Activated CD8-positive, alpha-beta memory T cell treated with anti-CD3 and anti-CD28 coated beads, Interleukin-2, amount 50 U/mL, for 1 hour (primary cell): ENCODE data around the gene PPARA.

ENCODE experiments used
- DNase-seq: peaks from one replicate; pipeline ENCODE4 v3.0.0-alpha.2; 2020; ENCODE audit errors: extremely low read depth

Gene PPARA

DNA sequence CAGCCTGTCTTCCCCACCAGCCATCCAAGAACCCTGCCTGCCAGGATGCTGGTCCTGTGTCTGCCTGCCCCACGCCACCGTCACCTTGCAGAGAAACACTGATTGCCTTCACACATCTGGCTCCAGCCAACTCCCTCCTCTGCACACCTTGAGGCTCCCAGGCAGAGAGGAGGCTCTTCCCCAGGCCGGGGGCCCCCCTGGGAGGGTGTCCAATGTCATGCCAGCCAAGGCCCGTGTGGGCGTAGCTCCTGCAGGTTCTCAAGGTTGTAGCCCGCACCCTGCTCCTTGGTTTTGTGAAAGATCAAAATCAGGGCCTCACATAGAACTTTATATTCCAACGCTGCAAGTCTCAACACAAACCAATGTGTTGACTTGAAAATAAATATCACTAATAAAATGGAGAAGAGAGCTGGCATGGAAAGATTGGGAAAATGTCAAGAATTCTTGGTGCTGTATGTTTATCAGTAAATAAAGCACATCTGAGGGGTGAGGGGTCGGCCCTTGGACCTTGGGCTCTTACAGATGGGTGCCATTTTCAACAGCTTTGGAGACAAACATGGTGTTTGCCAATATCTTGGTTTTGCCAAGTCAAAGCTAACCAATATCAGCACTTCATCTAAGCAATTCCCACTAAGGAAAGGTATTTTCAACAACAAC, 6.7 kb upstream of the PPARA start:
- no peak for DNase-seq

DNA sequence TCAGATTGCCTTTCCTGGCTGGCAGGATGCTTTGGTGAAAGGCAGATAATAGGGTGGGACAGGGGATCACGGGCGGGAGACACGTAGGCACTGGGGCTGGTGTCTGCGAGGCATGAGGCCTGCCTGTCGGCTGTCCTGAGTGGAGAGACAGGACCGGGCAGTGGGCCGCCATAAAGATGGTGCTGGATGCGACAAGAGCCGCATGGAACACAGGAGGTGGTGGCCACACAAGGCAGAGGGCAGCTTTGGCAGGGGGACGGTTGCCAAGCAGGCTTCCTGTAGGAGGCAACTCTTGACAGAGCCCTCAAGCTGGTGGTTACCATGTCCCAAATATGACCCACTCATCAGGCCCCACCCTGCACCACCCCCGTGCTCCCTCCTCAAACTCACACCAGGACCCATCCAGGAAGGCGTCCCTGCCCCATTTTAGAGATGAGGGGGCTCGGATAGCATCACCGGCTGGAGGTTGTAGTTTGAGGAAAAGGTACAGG, 4.9 kb upstream of the PPARA start:
- no peak for DNase-seq

DNA sequence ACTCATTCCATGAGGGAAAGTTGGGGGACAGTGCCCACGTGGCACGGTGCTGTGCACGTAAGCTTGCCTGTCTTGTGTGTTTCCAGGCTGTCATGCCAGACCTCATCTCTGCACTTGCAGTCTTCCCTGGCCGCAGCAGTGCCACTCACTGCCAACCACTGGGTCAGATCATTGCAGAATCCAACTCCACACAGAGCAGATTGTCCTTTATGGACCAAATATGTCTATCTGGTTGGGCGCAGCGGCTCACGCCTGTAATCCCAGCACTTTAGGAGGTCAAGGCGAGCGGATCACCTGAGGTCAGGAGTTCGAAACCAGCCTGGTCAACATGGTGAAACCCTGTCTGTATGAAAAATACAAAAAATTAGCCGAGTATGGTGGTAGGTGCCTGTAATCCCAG, 4.4 kb upstream of the PPARA start:
- DNase-seq: no peak

DNA sequence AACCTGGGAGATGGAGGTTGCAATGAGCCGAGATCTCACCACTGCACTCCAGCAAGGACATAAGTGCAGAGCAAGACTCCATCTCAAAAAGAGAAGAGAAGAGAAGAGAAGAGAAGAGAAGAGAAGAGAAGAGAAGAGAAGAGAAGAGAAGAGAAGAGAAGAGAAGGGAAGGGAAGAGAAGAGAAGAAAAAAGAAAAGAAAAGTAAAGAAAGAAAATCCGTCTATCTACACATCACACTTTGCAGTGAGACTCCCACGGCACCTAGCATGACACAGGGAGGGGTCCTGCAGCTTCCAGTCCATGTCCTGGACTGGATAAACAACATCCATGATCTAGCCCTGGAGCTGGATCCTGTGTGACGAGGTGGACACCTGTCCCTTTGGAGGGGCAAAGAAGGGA, 4.0 kb upstream of the PPARA start:
- no peak for DNase-seq

DNA sequence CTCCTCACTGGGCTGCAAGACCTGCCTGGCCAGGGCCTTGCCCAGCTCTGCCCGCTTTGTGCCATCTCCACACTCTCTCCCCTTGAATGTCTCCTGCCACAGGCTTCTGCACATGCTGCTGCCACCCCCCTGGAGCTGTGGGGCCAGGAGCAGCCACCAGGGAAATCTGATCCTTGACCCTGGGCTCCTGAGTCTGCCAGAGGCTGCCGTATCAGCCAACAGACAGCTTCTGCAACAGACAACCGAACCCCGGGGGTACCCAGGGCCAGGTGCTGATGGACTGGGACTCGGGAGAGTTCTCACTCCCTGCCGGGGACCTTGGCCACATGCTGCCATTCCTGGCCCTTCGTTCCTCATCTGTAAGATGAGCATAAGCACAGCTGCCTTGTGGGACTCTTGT, 3.3 kb upstream of the PPARA start:
- no peak for DNase-seq

DNA sequence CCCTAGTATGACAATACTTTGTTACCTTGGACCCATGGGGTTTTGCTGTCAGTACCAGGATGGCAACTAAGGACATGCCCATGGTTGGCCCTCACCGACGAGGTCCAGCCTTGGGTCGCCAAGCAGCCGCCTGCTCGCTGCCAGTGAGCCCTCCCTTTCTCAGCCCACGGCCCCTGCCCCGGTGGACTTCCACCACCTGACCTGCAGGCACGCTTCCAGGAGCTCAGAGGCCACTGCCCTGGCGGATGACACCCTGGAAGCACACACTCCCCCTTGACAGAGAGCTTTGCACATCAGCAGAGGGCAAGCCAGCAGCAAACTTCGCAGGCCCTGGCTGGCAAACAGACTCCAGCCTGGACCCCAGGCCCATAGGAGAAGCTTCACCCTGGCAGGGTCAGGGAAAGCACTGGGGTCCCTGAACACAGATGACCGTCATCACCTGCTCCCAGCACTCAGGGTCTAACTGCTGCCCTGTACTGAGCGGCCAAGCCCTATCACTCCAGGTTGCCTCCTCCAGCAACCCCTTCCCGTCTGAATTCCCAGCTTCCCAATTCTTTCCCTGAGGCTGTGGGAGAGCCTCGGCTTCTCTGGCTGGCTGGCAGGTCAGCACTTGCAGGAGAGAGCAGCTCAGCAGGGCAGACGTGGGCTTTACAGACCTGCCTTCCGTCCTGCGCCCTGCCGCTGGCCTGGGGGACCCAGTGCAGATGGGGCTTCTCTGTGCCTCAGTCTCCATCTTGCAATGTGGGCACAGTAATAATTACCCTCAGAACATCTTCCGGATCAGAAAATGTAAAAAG, 2.7 kb upstream of the PPARA start:
- DNase-seq: no peak

DNA sequence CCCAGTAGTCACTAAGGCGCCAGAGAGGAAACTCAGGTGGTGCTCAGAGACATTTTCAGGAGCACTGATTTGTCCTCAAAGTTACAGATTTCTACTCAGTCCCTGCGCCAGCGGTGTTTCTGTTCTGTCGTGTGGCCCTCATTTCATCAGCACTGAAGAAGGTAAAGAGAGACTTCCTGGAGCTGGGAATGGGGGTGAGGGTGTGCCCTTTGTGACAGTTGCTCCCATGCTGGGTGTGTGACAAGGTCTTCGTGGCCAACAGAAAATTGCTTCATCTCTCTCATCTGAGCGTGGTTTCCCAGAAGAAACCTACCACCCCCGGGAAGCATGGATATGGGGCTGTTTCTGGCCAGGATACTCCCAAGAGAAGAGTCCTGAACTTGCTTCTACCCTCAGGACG, 2.0 kb upstream of the PPARA start:
- DNase-seq: no peak

DNA sequence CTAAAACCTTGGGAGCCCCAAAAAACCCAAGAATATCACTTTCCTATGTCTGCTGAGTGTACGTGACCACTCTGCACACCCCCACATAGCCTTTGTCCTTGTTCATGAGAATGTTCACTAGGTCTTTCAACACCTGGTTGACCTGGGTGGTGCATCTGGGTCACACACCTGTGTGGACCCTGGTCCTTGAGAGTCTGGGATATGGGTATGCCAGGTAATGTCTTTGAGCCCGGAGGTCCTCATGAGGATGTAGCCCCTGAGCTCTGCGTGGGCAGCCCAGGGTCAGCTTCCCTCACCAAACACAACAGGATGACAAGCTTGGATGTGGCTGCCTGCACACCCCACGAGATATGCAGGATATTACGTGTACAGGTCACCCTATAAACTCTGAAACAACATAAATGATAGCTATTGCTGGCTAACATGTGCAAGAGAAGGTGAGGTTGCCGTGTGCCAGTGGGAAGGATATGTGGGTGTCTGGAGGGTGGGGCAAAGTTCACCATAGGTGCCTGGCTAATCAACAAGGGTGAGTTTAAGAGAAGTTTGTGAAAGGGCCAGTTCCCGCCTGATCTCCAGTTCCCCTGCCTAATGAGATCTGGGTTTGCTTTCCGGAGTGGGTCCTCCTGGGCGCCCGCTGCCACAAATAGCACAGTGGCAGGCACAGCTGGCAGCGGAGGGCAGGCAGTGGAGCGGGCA, 1.4 kb upstream of the PPARA start:
- DNase-seq: no peak

DNA sequence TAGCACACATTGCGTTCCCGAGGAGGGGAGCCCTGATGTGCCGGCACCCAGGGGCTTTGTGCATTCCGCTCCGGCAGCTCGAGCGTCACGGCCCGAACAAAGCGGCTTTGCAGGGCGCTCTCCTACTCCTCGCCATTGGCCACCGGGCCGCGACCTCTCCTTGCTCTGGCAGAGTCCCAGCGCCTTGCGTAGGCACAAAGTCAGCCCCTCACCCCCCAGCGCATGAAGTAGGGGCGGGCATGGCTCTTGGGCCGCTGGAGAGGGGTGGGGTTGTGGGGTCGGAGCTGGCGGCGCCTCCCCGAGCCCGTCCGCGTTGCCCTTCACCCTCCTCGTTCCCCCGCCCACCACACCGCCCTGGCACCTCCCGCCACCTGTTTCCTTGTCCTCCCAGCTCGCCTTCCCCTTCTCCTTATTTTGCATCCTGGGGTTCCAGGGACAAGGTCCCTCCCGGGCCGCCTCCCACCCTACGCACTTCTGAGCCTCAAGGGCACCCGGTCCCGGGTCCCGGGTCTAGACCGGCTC, 753 bp upstream of the PPARA start:
- no peak for DNase-seq

DNA sequence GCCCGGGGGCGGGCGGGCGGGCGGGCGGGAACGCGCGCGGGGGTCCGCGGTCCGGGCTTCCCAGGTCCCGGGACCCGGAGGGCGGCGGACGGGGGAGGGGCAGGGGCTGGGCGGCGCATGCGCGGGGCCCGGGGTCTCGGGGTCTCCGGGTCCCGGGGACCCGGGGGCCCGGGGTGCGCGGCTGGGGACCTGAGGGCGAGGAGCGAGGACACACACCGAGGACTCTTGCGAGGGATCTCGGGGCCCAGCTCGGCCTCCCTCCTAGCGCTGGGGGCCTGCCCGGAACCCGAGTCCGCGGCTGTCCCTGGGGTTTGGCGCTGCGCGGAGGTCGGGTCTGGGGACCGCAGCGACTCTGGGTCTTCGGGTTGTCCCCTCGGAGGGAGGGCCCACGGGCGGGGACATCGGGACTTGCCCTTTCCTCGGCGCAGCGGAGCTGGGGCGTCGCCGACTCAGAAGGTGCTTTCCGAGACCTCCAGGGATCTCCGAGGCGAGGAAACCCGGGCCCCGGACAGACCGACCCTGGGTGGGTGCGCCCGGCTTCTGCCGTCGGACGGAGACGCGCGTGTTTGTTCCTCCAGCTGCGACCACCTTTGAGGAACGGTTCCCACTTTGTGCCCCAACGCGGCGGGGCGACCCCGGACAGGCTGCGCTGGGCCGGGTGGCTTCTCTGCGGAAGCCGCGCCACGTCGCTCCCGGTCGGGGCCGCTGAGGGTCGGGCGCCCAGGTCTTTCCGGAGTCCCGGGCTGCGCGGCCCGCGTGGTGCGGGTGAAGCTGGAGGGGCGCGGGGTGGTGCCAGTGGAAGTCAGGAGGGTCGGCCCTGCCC, 540 bp downstream of the PPARA start:
- DNase-seq: no peak

DNA sequence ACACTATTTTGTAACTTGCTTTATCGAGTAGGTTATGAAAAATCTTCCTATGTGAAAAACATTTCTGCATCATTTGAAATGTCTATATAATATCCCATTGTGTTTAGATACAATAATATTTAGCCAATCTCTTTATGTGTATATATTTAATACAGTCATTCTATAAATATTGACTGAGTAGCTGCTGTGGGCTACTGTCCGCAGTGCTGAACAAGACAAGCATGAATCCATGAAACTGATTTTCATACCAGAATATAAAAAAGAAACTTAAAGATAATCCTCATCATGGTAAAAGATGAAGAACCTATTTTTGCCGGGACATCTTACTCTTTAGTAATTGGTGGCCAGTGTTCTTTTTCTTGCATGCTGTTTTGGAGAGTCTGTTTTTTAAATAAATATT, 3.6 kb downstream of the PPARA start:
- no peak for DNase-seq

DNA sequence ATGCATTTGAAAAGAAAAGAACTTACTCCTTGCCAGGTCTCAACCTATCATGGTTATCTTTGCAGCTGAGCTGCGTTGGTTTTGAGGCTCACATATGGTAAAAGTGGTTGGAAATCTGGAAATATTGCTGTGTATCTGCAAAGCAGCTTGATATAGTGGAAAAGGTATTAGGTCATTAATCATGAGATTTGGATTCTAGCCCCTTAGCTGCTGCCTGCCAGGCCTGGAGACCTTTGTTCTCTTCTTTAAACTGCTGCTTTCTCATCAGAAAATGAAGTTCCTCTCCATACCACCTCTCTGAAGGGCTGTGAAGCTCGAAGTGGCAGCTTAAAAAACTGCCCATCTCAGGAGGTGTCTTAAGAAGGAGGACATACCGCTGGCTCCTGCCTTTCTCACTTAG, 5.7 kb downstream of the PPARA start:
- no peak for DNase-seq

DNA sequence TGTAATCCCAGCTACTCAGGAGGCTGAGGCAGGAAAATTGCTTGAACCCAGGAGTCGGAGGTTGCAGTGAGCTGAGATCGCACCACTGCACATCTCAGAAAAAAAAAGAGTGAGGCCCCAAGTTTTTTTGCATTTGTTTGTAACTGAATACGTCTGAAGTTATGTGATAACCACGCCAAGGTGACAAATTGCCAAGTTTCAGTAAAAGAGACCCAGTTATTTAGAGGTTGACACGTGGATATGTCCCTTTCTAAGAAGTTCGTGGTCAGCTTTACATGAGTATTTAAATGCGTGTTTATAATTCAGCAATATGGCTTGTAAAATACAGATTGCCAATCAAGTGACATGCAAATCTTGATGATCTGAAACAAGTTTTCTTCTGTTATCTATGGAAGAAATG, 8.0 kb downstream of the PPARA start:
- DNase-seq: no peak

DNA sequence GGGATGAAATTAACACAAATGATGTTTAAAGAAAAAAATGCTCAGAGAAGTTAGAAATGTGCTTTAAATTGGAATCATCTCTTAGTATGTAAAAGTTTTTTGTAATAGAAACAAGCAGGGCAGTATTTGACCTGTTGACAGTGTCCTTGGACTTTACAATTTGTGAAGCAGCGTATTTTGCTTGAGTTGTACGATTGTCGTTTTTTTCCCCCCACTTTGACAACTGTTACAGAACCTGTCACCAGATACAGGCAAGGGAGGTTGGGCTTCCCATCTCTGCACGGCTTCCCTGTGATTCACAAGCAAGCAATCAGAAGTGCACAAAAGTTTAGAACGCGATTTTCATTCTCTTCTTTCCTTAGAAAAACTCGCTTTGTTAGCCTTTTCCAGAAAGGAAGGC, 8.9 kb downstream of the PPARA start:
- no peak for DNase-seq

DNA sequence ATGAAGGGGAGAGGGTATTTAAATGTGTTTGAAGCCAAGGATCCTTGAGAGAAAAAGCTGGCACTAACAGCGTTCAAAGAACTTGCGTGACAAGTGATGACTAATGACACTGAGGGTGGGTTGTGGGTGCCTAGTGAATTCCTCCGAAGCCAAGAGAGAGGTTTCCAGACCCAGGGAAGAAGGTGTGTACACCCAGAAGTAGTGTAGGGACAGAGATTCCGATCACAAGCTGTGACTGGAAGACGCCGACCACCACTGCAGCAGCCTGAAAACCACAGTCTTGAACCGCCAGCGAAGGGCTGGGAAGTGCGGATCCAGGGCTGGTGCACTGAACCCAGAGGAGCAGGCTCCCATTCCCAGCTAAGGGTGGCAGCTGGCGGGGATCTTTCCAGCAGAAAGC, 9.5 kb downstream of the PPARA start:
- DNase-seq: no peak

DNA sequence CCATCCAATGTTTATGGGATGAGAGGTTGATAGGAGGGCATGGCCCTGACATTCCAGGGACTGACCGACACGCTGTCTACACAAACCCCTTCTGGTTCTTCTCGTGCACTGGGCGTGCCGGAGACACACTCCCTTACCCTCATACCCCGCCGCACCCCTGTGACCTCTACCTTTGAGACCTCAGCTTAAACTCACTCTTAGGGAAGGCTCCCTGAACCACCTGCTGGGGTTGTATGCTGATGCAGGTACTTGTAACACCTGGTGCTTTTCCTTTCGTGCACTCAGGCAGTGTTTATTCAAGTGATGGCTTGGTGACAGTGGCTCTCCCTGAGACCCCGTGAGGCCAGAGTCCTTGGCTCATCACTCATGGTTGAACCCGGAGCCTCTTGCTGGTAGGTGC, 12.0 kb downstream of the PPARA start:
- no peak for DNase-seq

DNA sequence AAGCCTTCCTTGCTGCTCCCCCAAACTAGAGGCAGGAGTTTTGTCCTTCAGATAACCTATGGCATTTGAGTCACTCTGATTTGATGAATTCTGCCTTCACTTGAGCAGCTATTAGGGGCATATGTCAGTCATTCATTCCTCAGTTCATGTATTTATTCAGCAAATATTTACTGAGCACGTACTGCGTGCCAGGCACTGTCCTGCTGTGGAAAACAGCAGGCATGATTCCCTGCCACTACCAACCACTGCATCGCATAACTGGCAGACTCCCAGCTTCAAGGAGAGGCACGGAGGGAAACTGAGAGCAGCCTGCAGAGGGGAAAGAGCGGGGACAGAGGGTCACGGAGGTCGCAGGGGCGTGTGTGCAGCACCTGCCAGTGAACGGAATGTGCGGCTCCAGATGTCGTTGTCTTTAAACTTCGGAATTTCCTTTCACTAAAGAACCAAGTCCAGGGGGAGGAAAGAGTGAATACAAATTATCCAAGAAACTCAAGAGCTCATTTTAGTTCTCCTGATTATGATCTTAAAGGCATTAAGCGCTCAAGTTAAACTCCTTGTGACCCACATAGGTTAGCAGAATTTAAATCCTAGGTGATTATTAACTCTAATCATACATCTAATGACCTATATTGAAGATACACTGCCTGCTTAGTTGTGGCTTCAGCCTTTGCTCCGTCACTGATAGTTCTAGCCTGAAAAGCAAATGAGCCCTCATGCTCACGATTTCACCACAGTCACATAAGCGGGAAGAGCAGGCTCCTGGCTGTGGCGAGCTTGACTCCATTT, 12.6 kb downstream of the PPARA start:
- DNase-seq: no peak

DNA sequence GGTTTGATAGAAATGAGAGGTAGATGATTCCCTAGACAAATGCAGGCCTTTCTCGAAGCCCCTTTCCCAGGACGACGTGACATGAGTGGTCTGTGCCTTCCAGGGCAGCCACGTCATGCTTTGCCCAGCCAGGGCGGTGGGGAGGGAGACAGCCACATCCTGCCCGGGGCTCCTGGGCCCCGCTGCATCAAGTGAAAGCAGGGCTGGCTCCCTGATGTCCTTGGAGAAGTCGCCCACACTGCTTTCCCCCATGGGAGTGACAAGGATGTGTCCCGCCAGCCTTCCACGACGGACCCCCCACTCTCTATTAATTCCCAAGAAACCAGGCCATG, 13.2 kb downstream of the PPARA start:
- no peak for DNase-seq

DNA sequence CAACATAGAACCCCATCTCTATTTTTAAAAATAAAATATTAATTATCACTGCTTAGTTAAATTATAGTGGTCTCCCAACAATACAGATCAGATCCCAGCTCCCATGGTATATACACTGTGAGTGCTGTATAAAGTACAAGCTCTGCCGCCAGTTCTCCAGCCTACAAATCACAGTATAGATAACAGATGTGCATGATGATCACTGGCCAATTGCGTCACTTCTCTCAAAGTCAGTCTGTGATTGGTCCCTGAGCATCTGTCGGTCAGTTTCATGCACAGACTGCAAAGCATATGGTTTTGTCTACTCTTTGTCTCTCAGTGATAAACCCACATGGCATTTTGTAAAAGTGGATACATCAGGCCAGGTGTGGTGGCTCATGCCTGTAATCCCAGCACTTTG, 15.7 kb downstream of the PPARA start:
- no peak for DNase-seq

DNA sequence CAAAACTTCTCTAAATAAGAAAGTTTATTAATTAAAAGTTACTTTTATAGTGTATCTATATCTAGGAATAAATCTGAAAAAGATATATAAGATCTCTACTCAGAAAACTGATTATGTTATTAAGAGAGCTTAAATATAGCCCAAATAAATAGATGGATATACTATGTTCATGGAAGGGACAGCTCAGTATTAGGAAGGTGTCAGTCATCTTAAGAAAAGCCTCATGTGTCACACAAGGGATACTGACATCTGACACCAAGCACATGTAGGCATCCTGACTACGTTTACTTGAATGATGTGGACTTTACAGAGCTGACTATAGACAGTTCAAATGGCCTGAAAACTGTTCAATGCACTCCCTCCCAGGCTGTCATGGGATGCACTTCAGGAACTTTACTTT, 19.3 kb downstream of the PPARA start:
- no peak for DNase-seq

DNA sequence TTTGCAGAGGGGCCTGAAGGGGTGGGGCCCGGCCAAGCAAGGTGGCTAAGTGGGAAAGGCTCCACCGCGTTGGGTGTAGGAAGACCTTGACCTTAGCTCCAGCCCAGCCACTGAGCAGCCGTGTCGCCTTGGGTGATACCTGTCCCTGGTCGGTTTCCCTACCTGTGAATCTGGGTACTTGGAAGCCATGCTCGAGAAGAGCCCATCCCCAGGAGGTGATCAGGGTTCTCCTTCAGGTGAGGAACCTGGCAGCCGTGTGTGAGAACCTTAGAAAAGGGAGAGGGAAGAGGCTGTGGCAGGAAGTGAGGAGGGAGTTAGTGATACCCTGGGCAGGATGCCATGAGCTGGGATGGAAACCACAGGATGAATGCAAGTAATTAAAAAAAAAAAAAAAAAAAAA, 21.6 kb downstream of the PPARA start:
- DNase-seq: no peak
